IMR-90 (cell line): ENCODE measurements around the gene METTL21C. TPM values are rescaled to one million over a fixed set of nuclear protein-coding genes. Genes with fewer than 3 reads are reported as not detected.

Experiments used
- ATAC-seq: fragments of 200-7000 bp; cut with Tn5 transposase; 2 replicates; pipeline ENCODE4 v1.9.1; 2020; ENCODE audit warnings: low read depth, mild to moderate bottlenecking, moderate library complexity
- BruUV-seq: library from RNA; stranded (reverse); fragments of 400-500 nt; replicated peaks from 2 replicates; lab custom pipeline; 2021; lab: Mats Ljungman, UMichigan
- CTCF ChIA-PET: fragments of 300-600 bp; formaldehyde crosslinking; extraction: SDS; loops from one replicate; lab custom pipeline; 2021; ENCODE audit warnings: antibody characterized with exemption; lab: Yijun Ruan, JAX
- POLR2A ChIA-PET: fragments of 300-600 bp; sonication (Branson Sonifier 250); formaldehyde crosslinking; loops from one replicate; lab custom pipeline; 2022; ENCODE audit warnings: antibody characterized with exemption; ENCODE audit not compliant: unreplicated experiment; lab: Charles Lee
- DNase-seq: peaks from one replicate; pipeline ENCODE4 v3.0.0; 2013
- H2AFZ ChIP-seq: replicated peaks from 2 replicates; pipeline ENCODE3; 2013; ENCODE audit warnings: low read length, mild to moderate bottlenecking; ENCODE audit not compliant: poor library complexity
- H2AK5ac ChIP-seq: 2 replicates; pipeline ENCODE4 v1.6.1; 2013; ENCODE audit warnings: low read depth, low read length, inconsistent platforms
- H2AK9ac ChIP-seq: replicated peaks from 2 replicates; pipeline ENCODE3; 2013; ENCODE audit warnings: mild to moderate bottlenecking, low read depth, low read length, moderate library complexity; ENCODE audit not compliant: poor library complexity
- H2BK120ac ChIP-seq: 2 replicates; pipeline ENCODE4 v1.6.1; 2013; ENCODE audit warnings: low read depth, low read length, inconsistent platforms
- H2BK15ac ChIP-seq: 3 replicates; pipeline ENCODE4 v1.6.1; 2013; ENCODE audit warnings: low read depth, low read length, inconsistent platforms
- H2BK20ac ChIP-seq: 2 replicates; pipeline ENCODE4 v1.6.1; 2013; ENCODE audit warnings: low read depth, mild to moderate bottlenecking, inconsistent platforms, low read length, moderate library complexity
- H2BK5ac ChIP-seq: 2 replicates; pipeline ENCODE4 v1.6.1; 2013; ENCODE audit warnings: mild to moderate bottlenecking, low read depth, low read length, inconsistent platforms; ENCODE audit not compliant: poor library complexity, severe bottlenecking
- H3K14ac ChIP-seq: replicated peaks from 2 replicates; pipeline ENCODE4 v1.6.1; 2013; ENCODE audit warnings: low read depth, low read length, inconsistent platforms
- H3K18ac ChIP-seq: 2 replicates; pipeline ENCODE4 v1.6.1; 2013; ENCODE audit warnings: low read depth, low read length, control low read depth
- H3K23ac ChIP-seq: 2 replicates; pipeline ENCODE4 v1.6.1; 2013; ENCODE audit warnings: low read depth, low read length, inconsistent platforms
- H3K27ac ChIP-seq: 2 replicates; pipeline ENCODE4 v1.5.1; 2013; ENCODE audit warnings: mild to moderate bottlenecking, control low read depth, low read length; ENCODE audit not compliant: insufficient read depth
- H3K27me3 ChIP-seq: 2 replicates; pipeline ENCODE4 v1.6.1; 2013; ENCODE audit warnings: low read length; ENCODE audit not compliant: control insufficient read depth, insufficient read depth
- H3K36me3 ChIP-seq: 2 replicates; pipeline ENCODE4 v1.6.1; 2013; ENCODE audit warnings: low read length, mixed read lengths; ENCODE audit not compliant: control insufficient read depth, insufficient read depth
- H3K4ac ChIP-seq: 2 replicates; pipeline ENCODE4 v1.6.1; 2013; ENCODE audit warnings: low read depth, low read length, inconsistent platforms
- H3K4me1 ChIP-seq: 2 replicates; pipeline ENCODE4 v1.6.1; 2013; ENCODE audit warnings: low read length, mixed read lengths; ENCODE audit not compliant: control insufficient read depth, insufficient read depth
- H3K4me2 ChIP-seq: 2 replicates; pipeline ENCODE4 v1.6.1; 2013; ENCODE audit warnings: low read depth, mild to moderate bottlenecking, control low read depth, low read length, moderate library complexity
- H3K4me3 ChIP-seq: 2 replicates; pipeline ENCODE4 v1.5.1; 2013; ENCODE audit warnings: low read depth, mild to moderate bottlenecking, control low read depth, low read length, moderate library complexity; ENCODE audit not compliant: insufficient read depth
- H3K56ac ChIP-seq: 2 replicates; pipeline ENCODE4 v1.6.1; 2013; ENCODE audit warnings: low read length, inconsistent platforms; ENCODE audit not compliant: insufficient read depth; ENCODE audit errors: extremely low read depth
- H3K79me1 ChIP-seq, 2 experiments: 2 replicates each; pipeline ENCODE4 v1.6.1; 2013; ENCODE audit warnings: low read length in 2 of 2, inconsistent platforms in 1 of 2, low read depth in 1 of 2
- H3K9ac ChIP-seq: 2 replicates; pipeline ENCODE4 v1.6.1; 2013; ENCODE audit warnings: low read depth, low read length, control low read depth
- H3K9me1 ChIP-seq: 2 replicates; pipeline ENCODE4 v1.6.1; 2013; ENCODE audit warnings: low read length, inconsistent platforms; ENCODE audit not compliant: insufficient read depth
- H3K9me3 ChIP-seq: 2 replicates; pipeline ENCODE4 v1.6.1; 2013; ENCODE audit warnings: low read length; ENCODE audit not compliant: control insufficient read depth, insufficient read depth
- H4K20me1 ChIP-seq: 2 replicates; pipeline ENCODE4 v1.6.1; 2013; ENCODE audit warnings: low read length, inconsistent platforms; ENCODE audit not compliant: insufficient read depth
- H4K5ac ChIP-seq: 2 replicates; pipeline ENCODE4 v1.6.1; 2013; ENCODE audit warnings: mild to moderate bottlenecking, low read depth, low read length, control low read depth
- H4K8ac ChIP-seq, 2 experiments: 2 replicates each; pipeline ENCODE4 v1.6.1; 2013; ENCODE audit warnings: low read depth in 2 of 2, low read length in 2 of 2, control low read depth in 1 of 2, inconsistent platforms in 1 of 2
- H4K91ac ChIP-seq: 2 replicates; pipeline ENCODE4 v1.6.1; 2013; ENCODE audit warnings: low read depth, low read length, inconsistent platforms; ENCODE audit not compliant: insufficient read depth
- MAFK ChIP-seq: IDR thresholded peaks from 2 replicates; pipeline ENCODE4 v1.6.1; 2012; ENCODE audit warnings: low read depth, low read length, improper control_type of control experiment
- MXI1 ChIP-seq: IDR thresholded peaks from 2 replicates; pipeline ENCODE4 v1.6.1; 2012; ENCODE audit warnings: low read depth, mild to moderate bottlenecking, low read length, moderate library complexity, borderline replicate concordance
- WGBS, 2 experiments: methylation state at CpG; one replicate each; pipeline versions ENCODE4 v1.1.5 to v1.1.7; 2013; ENCODE audit warnings: missing lambda C conversion rate in 2 of 2; ENCODE audit not compliant: insufficient read length in 1 of 2; ENCODE audit errors: extremely low coverage in 2 of 2; 5-methylcytosine and 5-hydroxymethylcytosine counted together
- dilution Hi-C: fragments of 300-500 bp; cut with HindIII; formaldehyde crosslinking; loops from one replicate; pipeline ENCODE4 v1.14.3; 2018; ENCODE audit warnings: low sequenced_read_pairs; ENCODE audit not compliant: unreplicated experiment
- in situ Hi-C: fragments of 300-500 bp; cut with MboI; formaldehyde crosslinking; loops from 3 replicates; pipeline ENCODE4 v1.14.3; 2019; ENCODE audit warnings: low sequenced_read_pairs, inconsistent platforms, mixed read lengths
- intact Hi-C: fragments of 100-400 bp; cut with micrococcal nuclease; formaldehyde crosslinking; loops from 2 replicates; pipeline ENCODE4 v1.10.0; 2022
- polyA plus RNA-seq, 3 experiments: library from polyadenylated mRNA; depleted of rRNA; stranded (reverse); fragments of >200 nt; gene quantifications; 2 replicates each; pipeline ENCODE4 v1.2.3, GENCODE V29; 2012; ENCODE audit warnings: low replicate concordance in 1 of 3
- total RNA-seq: library from RNA; depleted of rRNA; stranded (reverse); fragments of >200 nt; gene quantifications from 2 replicates; pipeline ENCODE4 v1.2.3, GENCODE V29; 2012

Gene METTL21C
- total and polyA plus RNA-seq, 2 of the 4 experiments (the other 2 are of a cell fraction) = not detected

GRCh38 chr13:102693250-102693649 is 1.6 kb downstream of the METTL21C start:
- dilution Hi-C loops = no loop called here
- Histone ChIP-seq H3K36me3 (no peaks in the 10 kb centered on the region), H2AK5ac (no peak overlapping the region), H2BK120ac (no peak overlapping the region), H3K9me3 (peaks cover 2% of the 10 kb centered on the region; the same call in 1 of the 2 replicates), H3K79me1 (no peaks in the 10 kb centered on the region), H3K9ac (no peak overlapping the region), H4K91ac (no peak overlapping the region), H4K20me1 (no peaks in the 10 kb centered on the region), H3K4me3 (no peak overlapping the region), H3K27me3 (peaks cover 44% of the 10 kb centered on the region), H3K23ac (no peak overlapping the region), H3K4me2 (no peak overlapping the region), H2BK20ac (no peak overlapping the region), H2AK9ac (no peak overlapping the region), H3K56ac (no peak overlapping the region), H3K14ac (no peak overlapping the region), H3K18ac (no peak overlapping the region), H3K4ac (no peak overlapping the region), H2BK5ac (no peak overlapping the region), H3K9me1 (no peaks in the 10 kb centered on the region), H4K8ac (no peak overlapping the region), H3K27ac (no peak overlapping the region), H2AFZ (no peak overlapping the region), H3K4me1 (no peaks in the 10 kb centered on the region), H4K5ac (no peak overlapping the region), H2BK15ac (no peak overlapping the region)
- TF ChIP-seq MAFK (no peak), MXI1 (no peak)
- intact Hi-C loops = no loop called here
- ATAC-seq (no peak), DNase-seq (no peak)
- no CpG with 5 or more reads among the region's 4 CpGs for WGBS, 2 experiments
- BruUV-seq = no TSS peak
- ChIA-PET POLR2A (no interaction called here), CTCF (interaction anchor here (0.7 kb wide), 1 partner anchor 10 kb away, joined by 5 read pairs; no protein-coding TSS in a partner anchor)
- in situ Hi-C loops = no loop called here
